Measurements from ENCODE around the gene RAB6B. TPM values are rescaled to one million over a fixed set of nuclear protein-coding genes. Genes with fewer than 3 reads are reported as not detected.

RAB6B gene
- total RNA-seq, 1 donor from 2014 or later, result 25.7 TPM

DNA sequence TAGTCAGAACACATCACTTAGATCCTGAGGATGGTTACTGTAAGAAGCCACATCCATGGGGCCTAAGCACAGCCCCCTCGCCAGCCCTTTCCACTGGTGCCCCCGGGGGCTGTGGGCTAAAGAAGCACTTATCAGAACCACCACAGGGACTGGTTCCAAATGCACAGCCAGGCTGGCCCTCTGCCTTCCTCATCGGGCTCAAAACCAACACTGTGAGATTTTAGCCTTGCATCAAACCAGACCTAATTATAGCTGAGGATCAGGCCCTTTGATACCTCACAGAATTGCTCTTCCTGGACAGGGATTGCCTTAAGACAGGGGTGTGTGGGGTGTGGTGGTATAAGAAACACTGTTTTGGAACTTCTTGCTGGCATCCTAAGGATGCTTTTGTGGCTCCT, 66.4 kb downstream of the RAB6B start:
- TF ChIP-seq, protein P1, sequence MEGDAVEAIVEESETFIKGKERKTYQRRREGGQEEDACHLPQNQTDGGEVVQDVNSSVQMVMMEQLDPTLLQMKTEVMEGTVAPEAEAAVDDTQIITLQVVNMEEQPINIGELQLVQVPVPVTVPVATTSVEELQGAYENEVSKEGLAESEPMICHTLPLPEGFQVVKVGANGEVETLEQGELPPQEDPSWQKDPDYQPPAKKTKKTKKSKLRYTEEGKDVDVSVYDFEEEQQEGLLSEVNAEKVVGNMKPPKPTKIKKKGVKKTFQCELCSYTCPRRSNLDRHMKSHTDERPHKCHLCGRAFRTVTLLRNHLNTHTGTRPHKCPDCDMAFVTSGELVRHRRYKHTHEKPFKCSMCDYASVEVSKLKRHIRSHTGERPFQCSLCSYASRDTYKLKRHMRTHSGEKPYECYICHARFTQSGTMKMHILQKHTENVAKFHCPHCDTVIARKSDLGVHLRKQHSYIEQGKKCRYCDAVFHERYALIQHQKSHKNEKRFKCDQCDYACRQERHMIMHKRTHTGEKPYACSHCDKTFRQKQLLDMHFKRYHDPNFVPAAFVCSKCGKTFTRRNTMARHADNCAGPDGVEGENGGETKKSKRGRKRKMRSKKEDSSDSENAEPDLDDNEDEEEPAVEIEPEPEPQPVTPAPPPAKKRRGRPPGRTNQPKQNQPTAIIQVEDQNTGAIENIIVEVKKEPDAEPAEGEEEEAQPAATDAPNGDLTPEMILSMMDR (IDR thresholded peaks at IDR 0.05), result no peak
- H3K27ac Mint-ChIP-seq (ENCODE audit: unreplicated experiment), result no peak overlapping the region
- H3K27me3 Mint-ChIP-seq (ENCODE audit: low read depth), result no peaks in the 10 kb centered on the region
- DNase-seq (ENCODE audit: low spot score), result no peak
- H3K9me3 Mint-ChIP-seq (ENCODE audit: low read depth), result no peaks in the 10 kb centered on the region
- H3K36me3 Mint-ChIP-seq (ENCODE audit: low read depth), result peaks cover 3% of the 10 kb centered on the region
- no peak overlapping the region for H3K4me3 Mint-ChIP-seq (ENCODE audit: unreplicated experiment)
- H3K4me1 Mint-ChIP-seq (ENCODE audit: low read depth), result no peaks in the 10 kb centered on the region

DNA sequence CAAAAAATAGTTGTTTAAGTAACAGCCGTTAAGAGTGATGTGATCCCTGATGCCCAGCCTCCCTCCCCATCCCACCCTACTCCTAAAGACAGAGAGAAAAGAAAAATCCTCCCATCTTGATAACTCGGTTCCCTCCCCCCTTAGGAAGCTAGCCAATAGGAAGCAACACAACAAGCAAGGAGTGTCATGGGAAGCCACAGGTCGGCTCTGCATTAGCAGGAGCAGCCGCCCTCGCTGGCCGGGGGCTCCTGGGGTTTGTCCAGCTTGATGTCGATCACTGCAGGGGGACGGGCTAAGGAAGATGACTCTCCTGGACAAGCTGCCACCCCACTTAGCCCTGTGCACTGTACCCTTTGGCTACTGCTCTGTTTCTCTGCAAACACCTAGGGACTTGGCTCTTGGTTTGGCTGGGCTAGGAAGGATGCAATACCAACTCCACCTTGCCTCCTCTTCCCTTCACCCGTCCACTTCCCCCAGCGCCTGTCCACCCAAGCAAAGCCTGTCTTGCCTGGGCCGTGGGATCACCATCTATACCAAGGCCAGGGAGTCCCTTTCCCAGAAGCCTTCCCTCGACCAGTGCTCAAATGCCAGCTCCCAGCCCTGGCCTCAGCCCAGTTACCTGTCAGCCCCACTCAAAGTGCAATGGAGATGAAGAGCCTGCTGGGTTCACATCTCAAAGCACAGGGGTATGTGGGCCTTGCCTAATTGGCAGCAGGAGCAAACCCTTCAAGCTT, 66.9 kb downstream of the RAB6B start:
- Mint-ChIP-seq H3K4me1 (ENCODE audit: low read depth) (no peaks in the 10 kb centered on the region), H3K4me3 (ENCODE audit: unreplicated experiment) (no peak overlapping the region), H3K27me3 (ENCODE audit: low read depth) (no peaks in the 10 kb centered on the region), H3K9me3 (ENCODE audit: low read depth) (no peaks in the 10 kb centered on the region), H3K36me3 (ENCODE audit: low read depth) (peaks cover 8% of the 10 kb centered on the region), H3K27ac (ENCODE audit: unreplicated experiment) (no peak overlapping the region)
- TF ChIP-seq, protein P1 (IDR thresholded peaks at IDR 0.05), result no peak
- DNase-seq (ENCODE audit: low spot score), result no peak

DNA sequence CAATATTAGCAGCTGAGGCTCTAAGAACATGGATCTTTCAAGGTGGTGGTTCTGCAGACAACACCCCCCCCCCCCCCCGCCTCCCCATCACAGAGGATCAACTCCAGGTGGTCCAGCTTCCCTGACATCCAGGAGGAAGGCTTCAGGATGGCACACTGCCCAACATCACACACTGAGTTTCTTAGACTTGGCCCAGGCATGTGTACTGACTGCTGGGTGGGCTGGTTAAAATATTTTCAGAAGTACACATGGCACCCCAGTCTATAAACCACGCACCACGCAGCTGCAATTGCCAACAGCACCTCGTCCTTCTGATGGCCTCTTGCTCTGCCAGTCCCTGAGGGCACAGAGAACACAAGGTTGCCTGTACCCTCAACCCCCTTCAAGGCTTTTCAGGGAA, 68.0 kb downstream of the RAB6B start:
- H3K4me1 Mint-ChIP-seq (ENCODE audit: low read depth), result no peaks in the 10 kb centered on the region
- H3K27ac Mint-ChIP-seq (ENCODE audit: unreplicated experiment), result no peak overlapping the region
- H3K4me3 Mint-ChIP-seq (ENCODE audit: unreplicated experiment), result no peak overlapping the region
- H3K36me3 Mint-ChIP-seq (ENCODE audit: low read depth), result peaks cover 10% of the 10 kb centered on the region
- TF ChIP-seq, protein P1 (IDR thresholded peaks at IDR 0.05), result no peak
- no peak for DNase-seq (ENCODE audit: low spot score)
- H3K9me3 Mint-ChIP-seq (ENCODE audit: low read depth), result no peaks in the 10 kb centered on the region
- no peaks in the 10 kb centered on the region for H3K27me3 Mint-ChIP-seq (ENCODE audit: low read depth)

DNA sequence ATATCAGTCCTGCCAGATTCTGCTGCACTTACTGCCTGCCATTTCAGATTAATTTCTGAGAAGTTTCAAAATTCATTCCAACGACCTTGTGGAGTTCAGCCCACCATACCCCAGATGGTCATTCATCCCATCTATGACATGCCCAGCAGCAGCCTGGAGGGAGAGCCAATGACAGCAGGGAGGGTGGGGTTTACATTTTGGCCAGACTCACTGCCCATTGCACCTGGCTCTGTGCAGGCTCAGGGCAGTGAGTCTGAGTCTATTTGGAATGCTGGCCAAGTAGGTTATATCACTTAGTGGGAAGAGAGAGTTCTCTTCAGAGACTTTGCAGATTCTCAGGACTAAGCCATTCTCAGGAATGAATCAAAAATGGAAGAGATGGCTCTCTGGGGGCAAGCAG, 68.5 kb downstream of the RAB6B start:
- H3K27ac Mint-ChIP-seq (ENCODE audit: unreplicated experiment), result no peak overlapping the region
- H3K27me3 Mint-ChIP-seq (ENCODE audit: low read depth), result no peaks in the 10 kb centered on the region
- DNase-seq (ENCODE audit: low spot score), result no peak
- TF ChIP-seq, protein P1 (IDR thresholded peaks at IDR 0.05), result no peak
- no peaks in the 10 kb centered on the region for H3K9me3 Mint-ChIP-seq (ENCODE audit: low read depth)
- no peaks in the 10 kb centered on the region for H3K4me1 Mint-ChIP-seq (ENCODE audit: low read depth)
- peaks cover 13% of the 10 kb centered on the region for H3K36me3 Mint-ChIP-seq (ENCODE audit: low read depth)
- H3K4me3 Mint-ChIP-seq (ENCODE audit: unreplicated experiment), result no peak overlapping the region

DNA sequence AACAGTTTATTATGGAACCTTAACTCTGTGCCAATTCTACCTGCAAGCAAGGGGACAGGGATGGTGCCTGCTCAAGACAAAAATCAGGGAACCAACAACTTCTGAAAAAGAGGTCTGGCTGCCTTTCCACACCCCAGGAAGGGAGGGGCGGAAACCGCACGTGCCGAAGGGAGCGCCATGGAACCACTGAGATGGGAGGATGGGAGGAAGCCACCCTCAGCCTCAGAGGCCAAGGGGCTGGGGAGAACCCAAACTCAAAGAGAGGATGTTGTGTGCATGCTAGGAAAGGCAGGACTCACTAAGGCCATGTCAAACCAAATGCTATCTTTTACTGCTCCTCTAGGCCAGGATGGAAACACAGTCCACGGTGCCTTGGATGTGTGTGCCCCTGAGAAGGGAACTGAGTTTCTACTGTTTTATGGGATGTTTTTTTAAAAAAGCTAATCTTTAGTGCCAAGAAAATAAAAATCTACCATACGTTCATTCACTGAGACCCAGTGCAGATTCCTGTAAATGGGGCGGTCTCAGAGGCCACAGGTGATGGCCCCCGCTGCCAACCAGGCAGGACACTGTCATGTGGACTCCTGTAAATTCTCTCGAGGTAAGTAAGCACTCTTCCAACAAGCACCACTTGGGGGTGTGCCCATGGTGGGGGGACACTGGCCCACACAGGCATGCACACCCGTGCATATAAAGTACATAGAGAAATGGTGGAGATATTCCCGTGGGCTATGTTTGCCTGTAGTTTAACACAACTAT, 69.5 kb downstream of the RAB6B start:
- Mint-ChIP-seq H3K27ac (ENCODE audit: unreplicated experiment) (no peak overlapping the region), H3K9me3 (ENCODE audit: low read depth) (no peaks in the 10 kb centered on the region), H3K4me1 (ENCODE audit: low read depth) (peaks cover under 1% of the 10 kb centered on the region), H3K4me3 (ENCODE audit: unreplicated experiment) (no peak overlapping the region), H3K27me3 (ENCODE audit: low read depth) (no peaks in the 10 kb centered on the region), H3K36me3 (ENCODE audit: low read depth) (peaks cover 15% of the 10 kb centered on the region)
- TF ChIP-seq, protein P1 (IDR thresholded peaks at IDR 0.05), result no peak
- DNase-seq (ENCODE audit: low spot score), result no peak
